Measurements from ENCODE around the gene SRSF5.
A peak's percentile ranks its signal among the peaks of the same experiment; 100 is the strongest.

Gene SRSF5

DNA sequence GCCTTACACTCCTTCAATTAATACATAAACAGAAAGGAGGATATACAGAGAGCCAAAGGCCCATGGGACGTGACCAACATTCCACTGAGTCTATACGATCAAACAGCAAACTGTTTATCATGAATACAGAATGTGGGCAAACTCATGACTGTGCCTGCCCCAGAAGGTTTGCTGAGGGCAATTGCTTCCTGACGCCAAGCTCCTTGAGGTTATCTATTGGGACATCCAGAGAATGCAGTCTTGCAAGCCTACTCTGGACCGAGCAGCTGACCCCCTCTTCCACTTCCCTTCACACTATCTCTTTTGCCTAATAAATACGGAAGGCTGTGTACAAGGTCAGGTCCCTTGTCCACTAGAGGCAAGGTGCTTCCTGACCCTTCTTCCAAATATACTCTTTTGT lies 48.6 kb downstream of the SRSF5 start:
- no peak for TF ChIP-seq CTCF (conservative IDR thresholded peaks at IDR 0.05; ENCODE audit: low read depth, low read length)
- no peak overlapping the region for H3K4me3 ChIP-seq (ENCODE audit: low read length)
- no peak for DNase-seq (ENCODE audit: low read depth)

DNA sequence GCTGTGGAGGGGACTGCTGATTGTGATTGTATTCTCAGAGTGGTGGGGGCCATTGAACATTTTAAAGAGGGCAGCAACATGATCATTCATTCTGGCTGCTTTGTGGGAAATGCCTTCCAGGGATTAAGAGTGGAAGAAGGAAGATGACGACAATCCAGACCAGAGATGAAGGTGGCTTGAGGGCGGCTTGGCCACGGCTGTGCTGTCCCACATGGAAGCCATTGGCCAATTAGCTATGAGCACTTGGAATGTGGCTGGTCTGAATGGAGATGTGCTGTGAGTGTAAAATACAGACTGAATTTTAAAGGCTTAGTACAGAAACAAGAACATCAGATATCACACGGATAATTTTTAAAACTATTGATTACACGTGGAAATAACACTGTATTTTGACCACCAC lies 49.3 kb downstream of the SRSF5 start:
- no peak for TF ChIP-seq CTCF (conservative IDR thresholded peaks at IDR 0.05; ENCODE audit: low read depth, low read length)
- no peak for DNase-seq (ENCODE audit: low read depth)

GRCh38 chr14:69818758-69819191 lies 51.8 kb downstream of the SRSF5 start:
- no peak overlapping the region for H3K4me3 ChIP-seq (ENCODE audit: low read length)
- DNase-seq (ENCODE audit: low read depth): peak; percentile 21
- TF ChIP-seq CTCF (conservative IDR thresholded peaks at IDR 0.05; ENCODE audit: low read depth, low read length): peak; percentile 72

More for the DNA sequence above, 49.3 kb downstream of the SRSF5 start:
- H3K4me3 ChIP-seq (ENCODE audit: low read length): no peak overlapping the region

- no peak for DNase-seq (ENCODE audit: low read depth)
- H3K4me3 ChIP-seq (ENCODE audit: low read length): no peak overlapping the region
- no peak for TF ChIP-seq CTCF (conservative IDR thresholded peaks at IDR 0.05; ENCODE audit: low read depth, low read length)
These were observed 52.7 kb downstream of the SRSF5 start for GRCh38 chr14:69819607-69820006.

- DNase-seq (ENCODE audit: low read depth): no peak
- H3K4me3 ChIP-seq (ENCODE audit: low read length): no peak overlapping the region
These were observed 54.0 kb downstream of the SRSF5 start for GRCh38 chr14:69820991-69821390.

More at GRCh38 chr14:69820991-69821390, 54.0 kb downstream of the SRSF5 start:
- TF ChIP-seq CTCF (conservative IDR thresholded peaks at IDR 0.05; ENCODE audit: low read depth, low read length): no peak
